ENCODE measurements around the gene PDIA5. TPM values are rescaled to one million over a fixed set of nuclear protein-coding genes. Genes with fewer than 3 reads are reported as not detected.

The PDIA5 gene
- total RNA-seq, 4 donors from 2014 or later: 12.0 to 21.0 (median 15.8) TPM

DNA sequence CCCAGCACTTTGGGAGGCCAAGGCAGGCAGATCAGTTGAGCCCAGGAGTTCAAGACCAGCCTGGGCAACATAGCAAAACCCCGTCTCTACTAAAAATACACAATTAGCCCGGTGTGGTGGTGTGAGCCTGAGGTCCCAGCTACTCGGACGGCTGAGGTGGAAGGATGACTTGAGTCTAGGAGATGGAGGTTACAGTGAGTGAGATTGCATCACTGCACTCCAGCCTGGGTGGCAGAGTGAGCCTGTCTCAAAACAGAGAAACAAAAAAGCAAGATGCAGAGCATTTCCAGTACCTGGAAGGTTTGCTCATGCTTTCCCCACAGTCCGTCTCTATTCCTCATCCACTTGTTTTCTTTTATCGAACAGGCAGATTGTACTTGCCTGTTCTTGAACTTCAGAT lies 3.8 kb upstream of the PDIA5 start:
- ATAC-seq (ENCODE audit: low FRiP score): no peak
- TF ChIP-seq, protein P1, sequence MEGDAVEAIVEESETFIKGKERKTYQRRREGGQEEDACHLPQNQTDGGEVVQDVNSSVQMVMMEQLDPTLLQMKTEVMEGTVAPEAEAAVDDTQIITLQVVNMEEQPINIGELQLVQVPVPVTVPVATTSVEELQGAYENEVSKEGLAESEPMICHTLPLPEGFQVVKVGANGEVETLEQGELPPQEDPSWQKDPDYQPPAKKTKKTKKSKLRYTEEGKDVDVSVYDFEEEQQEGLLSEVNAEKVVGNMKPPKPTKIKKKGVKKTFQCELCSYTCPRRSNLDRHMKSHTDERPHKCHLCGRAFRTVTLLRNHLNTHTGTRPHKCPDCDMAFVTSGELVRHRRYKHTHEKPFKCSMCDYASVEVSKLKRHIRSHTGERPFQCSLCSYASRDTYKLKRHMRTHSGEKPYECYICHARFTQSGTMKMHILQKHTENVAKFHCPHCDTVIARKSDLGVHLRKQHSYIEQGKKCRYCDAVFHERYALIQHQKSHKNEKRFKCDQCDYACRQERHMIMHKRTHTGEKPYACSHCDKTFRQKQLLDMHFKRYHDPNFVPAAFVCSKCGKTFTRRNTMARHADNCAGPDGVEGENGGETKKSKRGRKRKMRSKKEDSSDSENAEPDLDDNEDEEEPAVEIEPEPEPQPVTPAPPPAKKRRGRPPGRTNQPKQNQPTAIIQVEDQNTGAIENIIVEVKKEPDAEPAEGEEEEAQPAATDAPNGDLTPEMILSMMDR (IDR thresholded peaks at IDR 0.05): no peak
- no peak for DNase-seq (ENCODE audit: low spot score)

DNA sequence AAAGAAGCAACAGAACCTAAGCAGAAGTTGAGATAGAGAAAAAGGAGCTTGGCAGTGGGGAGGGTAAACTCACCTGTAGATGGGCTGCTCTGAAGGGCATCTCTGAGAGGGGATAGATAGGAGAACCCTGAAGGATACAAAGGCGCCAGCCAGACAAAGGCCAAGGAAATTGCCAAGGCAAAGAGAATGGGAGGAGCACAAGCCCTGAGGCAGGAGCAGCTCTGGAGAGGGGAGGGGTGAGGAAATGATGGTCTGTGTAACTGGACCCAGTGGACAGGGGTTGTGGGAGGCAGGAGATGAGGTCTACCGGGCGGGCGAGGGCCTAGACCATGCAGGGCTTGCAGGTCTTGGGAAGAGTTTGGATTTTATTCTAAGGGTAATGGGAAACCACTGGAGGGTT lies 2.3 kb upstream of the PDIA5 start:
- no peak for ATAC-seq (ENCODE audit: low FRiP score)
- DNase-seq (ENCODE audit: low spot score): no peak
- TF ChIP-seq, protein P1 (IDR thresholded peaks at IDR 0.05): no peak

DNA sequence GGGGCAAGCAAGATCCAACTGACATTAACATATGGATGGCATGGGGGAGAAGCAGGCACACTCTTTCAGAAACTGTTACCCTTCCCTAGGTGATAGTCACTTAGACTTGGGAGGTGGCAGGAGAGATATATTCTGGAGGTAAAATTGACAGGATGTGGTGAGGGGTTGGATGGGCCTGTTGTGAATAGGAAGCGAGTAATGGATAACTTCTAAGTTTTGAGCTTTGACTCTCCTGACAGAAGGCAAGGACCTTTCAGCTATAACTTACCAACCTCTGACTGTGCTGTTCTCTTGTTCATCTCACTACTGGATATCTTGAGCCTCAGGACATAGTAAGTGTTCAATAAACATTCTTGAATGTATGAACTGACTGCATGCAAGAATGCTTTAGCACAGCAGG lies 1.9 kb upstream of the PDIA5 start:
- DNase-seq (ENCODE audit: low spot score) (no peak), ATAC-seq (ENCODE audit: low FRiP score) (no peak)
- TF ChIP-seq, protein P1 (IDR thresholded peaks at IDR 0.05): no peak

DNA sequence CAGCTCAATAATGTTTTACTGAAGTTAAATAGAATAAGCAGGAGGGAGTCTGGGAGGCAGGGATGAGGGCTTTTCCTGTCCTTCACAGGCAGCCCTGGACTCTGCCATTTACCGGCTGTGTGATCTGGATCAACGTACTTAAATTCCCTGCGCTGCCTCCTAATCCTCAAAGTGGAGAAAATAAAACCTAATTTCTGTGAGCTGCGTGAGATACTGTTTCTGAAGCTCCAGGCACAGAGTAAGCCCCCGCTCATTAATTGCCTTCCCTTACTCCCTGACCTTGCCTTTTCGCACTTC lies 278 bp upstream of the PDIA5 start:
- TF ChIP-seq, protein P1 (IDR thresholded peaks at IDR 0.05): no peak
- ATAC-seq (ENCODE audit: low FRiP score) (no peak), DNase-seq (ENCODE audit: low spot score) (no peak)

DNA sequence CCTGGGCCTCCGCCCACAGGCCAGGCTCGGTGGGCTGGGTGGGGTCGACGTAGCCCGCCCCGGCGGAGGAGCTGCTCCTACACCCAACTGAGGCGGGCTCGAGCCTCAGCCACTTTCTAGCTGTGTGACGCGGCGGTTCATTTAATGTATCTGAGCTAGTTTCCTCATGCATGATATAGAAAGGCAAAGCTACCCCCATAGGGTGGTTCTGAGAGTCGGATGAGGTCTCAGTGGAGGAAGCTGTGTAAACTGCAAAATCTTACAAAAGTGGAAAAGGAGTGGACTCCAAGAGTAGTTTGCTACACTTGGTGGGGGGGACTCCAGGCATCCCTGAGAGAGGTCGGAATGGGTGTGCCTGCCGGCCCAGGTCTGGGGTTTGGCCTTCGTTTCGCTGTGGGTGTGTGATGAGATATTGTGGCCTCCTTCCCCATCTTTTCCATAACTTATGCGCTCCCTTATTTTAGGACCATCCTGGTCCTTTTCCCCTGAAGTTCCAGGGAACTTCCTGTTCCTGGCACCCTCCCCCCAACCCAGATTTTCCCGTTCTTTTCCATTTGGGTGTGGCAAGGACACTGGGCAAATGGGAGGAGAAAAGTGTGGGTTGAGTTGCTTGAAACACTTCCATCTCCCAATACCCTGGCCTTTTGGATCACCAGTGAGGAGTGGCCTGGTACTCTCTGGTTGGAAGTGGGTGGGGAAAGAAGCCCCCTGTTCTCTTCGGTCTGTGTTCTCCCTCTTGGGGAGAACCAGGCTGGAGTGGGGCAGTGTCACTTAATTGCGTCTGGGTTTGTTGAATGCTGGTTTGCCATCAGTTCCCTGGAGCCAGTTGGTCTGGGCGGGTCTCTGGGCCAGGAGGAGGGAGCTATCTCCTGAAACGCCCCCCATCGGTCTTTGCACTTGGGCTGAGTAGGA lies 1.1 kb downstream of the PDIA5 start:
- DNase-seq (ENCODE audit: low spot score) (no peak), ATAC-seq (ENCODE audit: low FRiP score) (no peak)
- TF ChIP-seq, protein P1 (IDR thresholded peaks at IDR 0.05): no peak

DNA sequence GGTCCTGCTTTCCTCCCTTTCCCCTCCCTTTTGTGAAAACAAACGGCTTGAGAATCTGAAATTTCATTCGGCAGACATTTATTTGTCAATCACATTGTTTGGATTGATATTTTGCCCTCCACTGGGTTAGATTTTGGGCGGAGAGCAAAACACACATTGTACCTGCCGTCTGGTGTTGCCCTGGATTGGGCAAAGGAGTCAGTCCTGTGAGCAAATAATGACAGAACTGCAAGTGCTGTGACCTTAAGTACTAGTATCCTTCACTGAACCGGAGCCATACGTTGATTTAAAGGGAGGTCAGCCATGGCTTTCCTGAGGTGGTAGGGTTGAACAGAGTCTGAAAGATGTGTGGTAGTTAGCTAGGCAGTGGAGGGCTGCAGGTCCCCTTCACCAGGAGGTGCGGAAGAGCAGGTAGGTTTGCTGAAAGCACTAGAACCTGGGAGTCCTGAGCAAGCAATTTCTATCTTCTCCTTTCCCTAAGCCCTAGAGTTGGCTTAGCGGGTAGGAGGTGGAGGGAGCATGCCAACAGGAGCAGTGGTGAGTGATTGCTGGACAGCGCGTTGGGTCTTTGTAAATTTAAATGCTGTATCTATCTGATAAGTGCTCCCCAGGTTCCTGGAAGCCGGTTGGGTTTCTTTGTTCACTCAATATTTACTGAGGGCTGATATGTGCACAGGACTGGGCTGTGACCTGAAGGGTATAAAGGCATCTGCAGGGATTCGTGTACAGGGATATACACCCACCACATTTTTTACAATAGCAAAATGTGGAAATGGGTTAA lies 2.0 kb downstream of the PDIA5 start:
- no peak for DNase-seq (ENCODE audit: low spot score)
- TF ChIP-seq, protein P1 (IDR thresholded peaks at IDR 0.05): no peak
- ATAC-seq (ENCODE audit: low FRiP score): no peak
